ENCODE results near the gene KIF21B.

DNA sequence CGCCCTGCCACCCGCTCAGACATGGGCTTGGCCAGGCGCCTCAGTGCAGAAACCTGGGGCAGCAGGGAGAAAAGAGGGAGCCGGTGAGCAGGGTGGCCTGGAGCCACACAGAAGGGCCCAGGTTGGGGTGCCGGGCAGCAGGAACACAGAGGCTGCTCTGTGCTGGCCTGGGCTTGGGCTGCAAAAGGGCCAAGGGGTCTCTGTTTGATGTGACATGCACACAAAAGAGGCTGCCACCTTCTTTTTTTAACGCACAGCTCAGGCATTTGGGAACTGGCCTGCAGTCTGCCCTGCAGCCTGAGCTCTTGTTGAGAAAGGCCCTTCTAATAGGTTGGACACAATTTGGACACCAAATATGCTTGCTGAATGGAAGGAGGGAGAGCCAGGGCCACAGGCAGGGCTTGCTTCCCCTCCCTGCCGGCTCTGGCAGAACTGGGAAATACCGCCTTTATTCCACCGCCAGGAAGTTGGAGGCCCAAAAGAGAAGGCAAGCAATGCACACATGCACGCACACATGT is 32.4 kb downstream of the KIF21B start:
- TF ChIP-seq, protein P1, sequence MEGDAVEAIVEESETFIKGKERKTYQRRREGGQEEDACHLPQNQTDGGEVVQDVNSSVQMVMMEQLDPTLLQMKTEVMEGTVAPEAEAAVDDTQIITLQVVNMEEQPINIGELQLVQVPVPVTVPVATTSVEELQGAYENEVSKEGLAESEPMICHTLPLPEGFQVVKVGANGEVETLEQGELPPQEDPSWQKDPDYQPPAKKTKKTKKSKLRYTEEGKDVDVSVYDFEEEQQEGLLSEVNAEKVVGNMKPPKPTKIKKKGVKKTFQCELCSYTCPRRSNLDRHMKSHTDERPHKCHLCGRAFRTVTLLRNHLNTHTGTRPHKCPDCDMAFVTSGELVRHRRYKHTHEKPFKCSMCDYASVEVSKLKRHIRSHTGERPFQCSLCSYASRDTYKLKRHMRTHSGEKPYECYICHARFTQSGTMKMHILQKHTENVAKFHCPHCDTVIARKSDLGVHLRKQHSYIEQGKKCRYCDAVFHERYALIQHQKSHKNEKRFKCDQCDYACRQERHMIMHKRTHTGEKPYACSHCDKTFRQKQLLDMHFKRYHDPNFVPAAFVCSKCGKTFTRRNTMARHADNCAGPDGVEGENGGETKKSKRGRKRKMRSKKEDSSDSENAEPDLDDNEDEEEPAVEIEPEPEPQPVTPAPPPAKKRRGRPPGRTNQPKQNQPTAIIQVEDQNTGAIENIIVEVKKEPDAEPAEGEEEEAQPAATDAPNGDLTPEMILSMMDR (IDR thresholded peaks at IDR 0.05; ENCODE audit: low read length), result no peak
- no peak for TF ChIP-seq EZH2 (IDR thresholded peaks at IDR 0.05; ENCODE audit: borderline replicate concordance, low read length)

Data from OCI-LY1 (cell line).